ENCODE data around the gene MAML2. TPM values are rescaled to one million over a fixed set of nuclear protein-coding genes. Genes with fewer than 3 reads are reported as not detected.

Gene MAML2
- total RNA-seq, 3 donors from 2014 or later (not counting 1 experiment from before 2014, with no cell fraction given) = 14.2 to 20.5 (median 16.1) TPM

GRCh38 chr11:96384156-96384555 lies 41.2 kb upstream of the MAML2 start:
- WGBS (ENCODE audit: insufficient coverage) = 78% methylated on average over 2 of the region's 3 CpGs
- peaks cover 2% of the 10 kb centered on the region for H3K4me1 ChIP-seq (ENCODE audit: control insufficient read depth, insufficient read depth, low read length)
- intact Hi-C loops (cut with micrococcal nuclease) = no loop called here
- no peaks in the 10 kb centered on the region for H3K27me3 ChIP-seq (ENCODE audit: control insufficient read depth, insufficient read depth, low read length)
- TF ChIP-seq, protein P1, sequence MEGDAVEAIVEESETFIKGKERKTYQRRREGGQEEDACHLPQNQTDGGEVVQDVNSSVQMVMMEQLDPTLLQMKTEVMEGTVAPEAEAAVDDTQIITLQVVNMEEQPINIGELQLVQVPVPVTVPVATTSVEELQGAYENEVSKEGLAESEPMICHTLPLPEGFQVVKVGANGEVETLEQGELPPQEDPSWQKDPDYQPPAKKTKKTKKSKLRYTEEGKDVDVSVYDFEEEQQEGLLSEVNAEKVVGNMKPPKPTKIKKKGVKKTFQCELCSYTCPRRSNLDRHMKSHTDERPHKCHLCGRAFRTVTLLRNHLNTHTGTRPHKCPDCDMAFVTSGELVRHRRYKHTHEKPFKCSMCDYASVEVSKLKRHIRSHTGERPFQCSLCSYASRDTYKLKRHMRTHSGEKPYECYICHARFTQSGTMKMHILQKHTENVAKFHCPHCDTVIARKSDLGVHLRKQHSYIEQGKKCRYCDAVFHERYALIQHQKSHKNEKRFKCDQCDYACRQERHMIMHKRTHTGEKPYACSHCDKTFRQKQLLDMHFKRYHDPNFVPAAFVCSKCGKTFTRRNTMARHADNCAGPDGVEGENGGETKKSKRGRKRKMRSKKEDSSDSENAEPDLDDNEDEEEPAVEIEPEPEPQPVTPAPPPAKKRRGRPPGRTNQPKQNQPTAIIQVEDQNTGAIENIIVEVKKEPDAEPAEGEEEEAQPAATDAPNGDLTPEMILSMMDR (IDR thresholded peaks at IDR 0.05) = no peak
- H3K36me3 Mint-ChIP-seq = peaks cover 14% of the 10 kb centered on the region
- peak overlapping the region in 1 of 2 donors; percentile 8 for H3K27ac Mint-ChIP-seq
- no peaks in the 10 kb centered on the region for H3K9me3 ChIP-seq (ENCODE audit: control insufficient read depth, insufficient read depth, low read length)
- peaks cover 37% of the 10 kb centered on the region for H3K36me3 ChIP-seq (ENCODE audit: control insufficient read depth, insufficient read depth, low read length)
- H3K27me3 Mint-ChIP-seq (ENCODE audit: low read depth in 2 of 2) = no peaks in the 10 kb centered on the region
- no peak overlapping the region for H3K27ac ChIP-seq (ENCODE audit: low read length)
- DNase-seq (peak in 1 of 2 donors; percentile 12), ATAC-seq (no peak)
- no peak overlapping the region for H3K4me3 ChIP-seq (ENCODE audit: low read length)
- H3K9me3 Mint-ChIP-seq = no peaks in the 10 kb centered on the region
- no peak overlapping the region for H3K4me3 Mint-ChIP-seq
- H3K4me1 Mint-ChIP-seq = peaks cover 28 to 36% of the 10 kb centered on the region in 2 donors

DNA sequence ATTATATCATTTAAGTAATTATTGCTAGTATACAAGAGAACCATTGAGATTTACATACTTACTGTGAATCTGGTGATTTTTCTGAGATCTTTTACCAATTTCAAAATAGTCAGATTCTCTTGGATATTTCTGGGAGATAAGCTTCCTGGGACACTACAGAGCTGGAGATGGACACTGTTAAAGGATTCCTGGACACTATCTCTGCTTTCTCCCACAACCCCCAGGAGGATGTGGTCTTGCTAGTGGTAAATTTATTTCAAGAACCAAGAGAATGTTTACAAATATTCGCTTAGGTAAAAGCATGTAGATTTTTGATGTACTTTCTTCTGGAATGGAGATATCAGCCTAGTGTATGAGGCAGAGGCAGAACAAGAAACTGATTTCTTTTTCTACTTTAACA lies 33.8 kb upstream of the MAML2 start:
- H3K4me1 ChIP-seq (ENCODE audit: control insufficient read depth, insufficient read depth, low read length) = no peaks in the 10 kb centered on the region
- Mint-ChIP-seq H3K4me1 (peaks cover 14 to 20% of the 10 kb centered on the region in 2 donors), H3K36me3 (peaks cover 6% of the 10 kb centered on the region), H3K4me3 (no peak overlapping the region), H3K27ac (no peak overlapping the region), H3K9me3 (no peaks in the 10 kb centered on the region), H3K27me3 (ENCODE audit: low read depth in 2 of 2) (no peaks in the 10 kb centered on the region)
- H3K27me3 ChIP-seq (ENCODE audit: control insufficient read depth, insufficient read depth, low read length) = no peaks in the 10 kb centered on the region
- no CpG with 5 or more reads among the region's 1 CpG for whole genome bisulfite sequencing (ENCODE audit: insufficient coverage)
- no peak for DNase-seq
- TF ChIP-seq, protein P1 (IDR thresholded peaks at IDR 0.05) = no peak
- peaks cover 39% of the 10 kb centered on the region for H3K36me3 ChIP-seq (ENCODE audit: control insufficient read depth, insufficient read depth, low read length)
- no peak overlapping the region for H3K4me3 ChIP-seq (ENCODE audit: low read length)
- H3K9me3 ChIP-seq (ENCODE audit: control insufficient read depth, insufficient read depth, low read length) = no peaks in the 10 kb centered on the region
- intact Hi-C loops (cut with micrococcal nuclease) = no loop called here
- H3K27ac ChIP-seq (ENCODE audit: low read length) = no peak overlapping the region
- no peak for ATAC-seq

- no peak overlapping the region for H3K4me3 ChIP-seq (ENCODE audit: low read length)
Measured at GRCh38 chr11:96373826-96374225, 30.8 kb upstream of the MAML2 start.

More at GRCh38 chr11:96373826-96374225, 30.8 kb upstream of the MAML2 start:
- H3K27me3 Mint-ChIP-seq (ENCODE audit: low read depth in 2 of 2) = no peaks in the 10 kb centered on the region
- H3K4me3 Mint-ChIP-seq = no peak overlapping the region
- no peaks in the 10 kb centered on the region for H3K9me3 Mint-ChIP-seq
- no peak for DNase-seq
- Histone ChIP-seq H3K27me3 (ENCODE audit: control insufficient read depth, insufficient read depth, low read length) (no peaks in the 10 kb centered on the region), H3K27ac (ENCODE audit: low read length) (no peak overlapping the region), H3K9me3 (ENCODE audit: control insufficient read depth, insufficient read depth, low read length) (no peaks in the 10 kb centered on the region), H3K4me1 (ENCODE audit: control insufficient read depth, insufficient read depth, low read length) (no peaks in the 10 kb centered on the region), H3K36me3 (ENCODE audit: control insufficient read depth, insufficient read depth, low read length) (peaks cover 26% of the 10 kb centered on the region)
- peaks cover 13% of the 10 kb centered on the region for H3K36me3 Mint-ChIP-seq
- intact Hi-C loops (cut with micrococcal nuclease) = no loop called here
- ATAC-seq = peak in 1 of 3 donors; percentile 45
- 100% methylated on average over 2 of the region's 4 CpGs for WGBS (ENCODE audit: insufficient coverage)
- H3K4me1 Mint-ChIP-seq = peaks cover 8 to 14% of the 10 kb centered on the region in 2 donors
- TF ChIP-seq, protein P1 (IDR thresholded peaks at IDR 0.05) = no peak
- H3K27ac Mint-ChIP-seq = peak overlapping the region; percentile 6 to 73
